Liver (tissue), 3 donors: ENCODE results near the gene TMTC1.

Source experiments
- MAX ChIP-seq: IDR thresholded peaks from 2 replicates; pipeline ENCODE4 v1.6.1; 2016; ENCODE audit warnings: antibody characterized with exemption
- RAD21 ChIP-seq, 2 donors: IDR thresholded peaks; 2 replicates each; pipeline ENCODE4 v1.6.1; 2016; ENCODE audit warnings: antibody characterized with exemption in 2 of 2, mild to moderate bottlenecking in 2 of 2
- TF ChIP-seq, protein P1 (sequence below): fragments of 150-350 bp; IDR thresholded peaks from 2 replicates; pipeline ENCODE4 v1.5.1; 2017; ENCODE audit warnings: improper control_type of control experiment, low read depth, low read length; ENCODE audit not compliant: missing input control
- donor health status: healthy.
- donor health status: healthy.

GRCh38 chr12:29778531-29778930 lies 5.2 kb downstream of the TMTC1 start:
- TF ChIP-seq, protein P1, sequence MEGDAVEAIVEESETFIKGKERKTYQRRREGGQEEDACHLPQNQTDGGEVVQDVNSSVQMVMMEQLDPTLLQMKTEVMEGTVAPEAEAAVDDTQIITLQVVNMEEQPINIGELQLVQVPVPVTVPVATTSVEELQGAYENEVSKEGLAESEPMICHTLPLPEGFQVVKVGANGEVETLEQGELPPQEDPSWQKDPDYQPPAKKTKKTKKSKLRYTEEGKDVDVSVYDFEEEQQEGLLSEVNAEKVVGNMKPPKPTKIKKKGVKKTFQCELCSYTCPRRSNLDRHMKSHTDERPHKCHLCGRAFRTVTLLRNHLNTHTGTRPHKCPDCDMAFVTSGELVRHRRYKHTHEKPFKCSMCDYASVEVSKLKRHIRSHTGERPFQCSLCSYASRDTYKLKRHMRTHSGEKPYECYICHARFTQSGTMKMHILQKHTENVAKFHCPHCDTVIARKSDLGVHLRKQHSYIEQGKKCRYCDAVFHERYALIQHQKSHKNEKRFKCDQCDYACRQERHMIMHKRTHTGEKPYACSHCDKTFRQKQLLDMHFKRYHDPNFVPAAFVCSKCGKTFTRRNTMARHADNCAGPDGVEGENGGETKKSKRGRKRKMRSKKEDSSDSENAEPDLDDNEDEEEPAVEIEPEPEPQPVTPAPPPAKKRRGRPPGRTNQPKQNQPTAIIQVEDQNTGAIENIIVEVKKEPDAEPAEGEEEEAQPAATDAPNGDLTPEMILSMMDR = no peak
- TF ChIP-seq RAD21 (IDR thresholded peaks at IDR 0.05) (no peak), MAX (no peak)
